A673 (cell line): ENCODE data around the gene BTBD9. TPM values are rescaled to one million over a fixed set of nuclear protein-coding genes. Genes with fewer than 3 reads are reported as not detected.

Source experiments
- BruUV-seq: library from RNA; stranded (reverse); fragments of 400-500 nt; replicated peaks from 2 replicates; lab custom pipeline; 2021; lab: Mats Ljungman, UMichigan
- CTCF ChIA-PET: fragments of 300-600 bp; sonication (Branson Sonifier 250); formaldehyde crosslinking; loops from one replicate; lab custom pipeline; 2022; ENCODE audit warnings: antibody characterized with exemption; lab: Charles Lee
- POLR2A ChIA-PET: fragments of 300-600 bp; sonication (Branson Sonifier 250); formaldehyde crosslinking; loops from one replicate; lab custom pipeline; 2022; ENCODE audit warnings: antibody characterized with exemption; ENCODE audit not compliant: low non-redundant PET; lab: Charles Lee
- DNase-seq: peaks from one replicate; pipeline ENCODE4 v3.0.0-alpha.2; 2015; ENCODE audit warnings: low spot score
- H3K27ac ChIP-seq: fragments of 200-600 bp; sonication (generic); 2 replicates; pipeline ENCODE4 v1.5.1; 2016; ENCODE audit warnings: mixed run types, low read depth, mild to moderate bottlenecking, mixed read lengths, antibody characterized with exemption, low read length; ENCODE audit not compliant: poor library complexity, severe bottlenecking
- H3K27me3 ChIP-seq: fragments of 200-600 bp; sonication (generic); replicated peaks from 2 replicates; pipeline ENCODE4 v1.6.1; 2017; ENCODE audit warnings: mixed run types, low read depth, mild to moderate bottlenecking, mixed read lengths, antibody characterized with exemption, low read length; ENCODE audit not compliant: insufficient read depth, poor library complexity
- H3K36me3 ChIP-seq: fragments of 200-600 bp; sonication (generic); 2 replicates; pipeline ENCODE4 v1.6.1; 2016; ENCODE audit warnings: mixed run types, mild to moderate bottlenecking, mixed read lengths, antibody characterized with exemption, low read length; ENCODE audit not compliant: insufficient read depth, poor library complexity, severe bottlenecking
- H3K4me1 ChIP-seq: fragments of 200-600 bp; sonication (generic); 2 replicates; pipeline ENCODE4 v1.6.1; 2017; ENCODE audit warnings: mixed run types, mild to moderate bottlenecking, mixed read lengths, antibody characterized with exemption, low read length; ENCODE audit not compliant: insufficient read depth, poor library complexity, severe bottlenecking
- H3K4me3 ChIP-seq: fragments of 200-600 bp; sonication (generic); 2 replicates; pipeline ENCODE4 v1.5.1; 2016; ENCODE audit warnings: low read depth, mixed run types, mild to moderate bottlenecking, mixed read lengths, low read length; ENCODE audit not compliant: poor library complexity, severe bottlenecking
- H3K9me3 ChIP-seq: fragments of 200-600 bp; sonication (generic); 2 replicates; pipeline ENCODE4 v1.6.1; 2016; ENCODE audit warnings: mixed run types, low read depth, mild to moderate bottlenecking, mixed read lengths, antibody characterized with exemption, low read length; ENCODE audit not compliant: poor library complexity, severe bottlenecking
- EZH2 ChIP-seq: fragments of 200-600 bp; sonication (generic); IDR thresholded peaks from 2 replicates; pipeline ENCODE4 v1.6.1; 2017; ENCODE audit warnings: borderline replicate concordance, low read depth, mild to moderate bottlenecking, mixed read lengths, antibody characterized with exemption, low read length; ENCODE audit not compliant: poor library complexity, severe bottlenecking
- intact Hi-C: fragments of 100-400 bp; cut with micrococcal nuclease; formaldehyde crosslinking; loops from one replicate; pipeline ENCODE4 v1.10.0; 2022; ENCODE audit not compliant: unreplicated experiment
- total RNA-seq: library from RNA; stranded (reverse); gene quantifications from 2 replicates; pipeline ENCODE4 v1.2.3, GENCODE V29; 2021
- TF ChIP-seq, protein P1 (sequence below): fragments of 300-800, 200-600 bp; sonication (generic); conservative IDR thresholded peaks from 2 replicates; pipeline ENCODE4 v1.5.1; 2017; ENCODE audit warnings: low read depth, mild to moderate bottlenecking, antibody characterized with exemption, low read length, moderate library complexity, mixed read lengths

The BTBD9 gene
- total RNA-seq, 1 experiment from 2014 or later, result 8.0 TPM

DNA sequence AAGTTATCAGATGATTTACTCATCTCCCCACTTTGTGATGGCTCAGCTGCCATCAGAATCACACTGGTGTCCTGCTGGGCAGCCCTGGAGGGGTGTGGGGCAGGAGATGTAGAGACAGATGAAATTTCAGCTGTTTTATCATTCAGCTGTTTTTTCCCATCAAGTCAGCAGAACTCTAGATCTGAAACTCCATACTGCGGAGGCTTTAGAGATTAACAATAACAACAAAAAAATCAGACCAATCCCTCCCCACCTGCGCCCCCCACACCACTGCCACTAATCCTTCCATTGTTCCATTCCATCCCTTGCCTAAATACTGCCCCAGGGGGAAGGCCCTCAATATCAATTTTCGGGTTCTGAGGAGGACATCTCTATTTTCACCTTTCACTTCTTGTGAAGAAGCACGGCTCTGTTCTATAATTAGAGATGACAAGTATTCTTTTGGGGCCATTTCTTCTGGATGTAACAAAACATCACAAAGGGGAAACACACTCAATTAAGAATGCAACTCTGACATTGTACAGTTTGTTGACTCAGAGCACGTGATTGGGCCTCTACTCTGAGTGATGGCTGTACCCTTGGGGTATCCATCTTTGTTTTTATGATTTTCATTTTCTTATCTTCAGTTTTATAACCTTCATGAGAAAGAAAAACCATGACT, 423.9 kb downstream of the BTBD9 start:
- intact Hi-C loops, result no loop called here
- DNase-seq, result no peak
- H3K4me3 ChIP-seq, result no peak overlapping the region
- H3K9me3 ChIP-seq, result no peaks in the 10 kb centered on the region
- POLR2A ChIA-PET, result no interaction called here
- peaks cover 20% of the 10 kb centered on the region for H3K4me1 ChIP-seq
- no peaks in the 10 kb centered on the region for H3K27me3 ChIP-seq
- TF ChIP-seq, protein P1, sequence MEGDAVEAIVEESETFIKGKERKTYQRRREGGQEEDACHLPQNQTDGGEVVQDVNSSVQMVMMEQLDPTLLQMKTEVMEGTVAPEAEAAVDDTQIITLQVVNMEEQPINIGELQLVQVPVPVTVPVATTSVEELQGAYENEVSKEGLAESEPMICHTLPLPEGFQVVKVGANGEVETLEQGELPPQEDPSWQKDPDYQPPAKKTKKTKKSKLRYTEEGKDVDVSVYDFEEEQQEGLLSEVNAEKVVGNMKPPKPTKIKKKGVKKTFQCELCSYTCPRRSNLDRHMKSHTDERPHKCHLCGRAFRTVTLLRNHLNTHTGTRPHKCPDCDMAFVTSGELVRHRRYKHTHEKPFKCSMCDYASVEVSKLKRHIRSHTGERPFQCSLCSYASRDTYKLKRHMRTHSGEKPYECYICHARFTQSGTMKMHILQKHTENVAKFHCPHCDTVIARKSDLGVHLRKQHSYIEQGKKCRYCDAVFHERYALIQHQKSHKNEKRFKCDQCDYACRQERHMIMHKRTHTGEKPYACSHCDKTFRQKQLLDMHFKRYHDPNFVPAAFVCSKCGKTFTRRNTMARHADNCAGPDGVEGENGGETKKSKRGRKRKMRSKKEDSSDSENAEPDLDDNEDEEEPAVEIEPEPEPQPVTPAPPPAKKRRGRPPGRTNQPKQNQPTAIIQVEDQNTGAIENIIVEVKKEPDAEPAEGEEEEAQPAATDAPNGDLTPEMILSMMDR, result no peak
- no peak for TF ChIP-seq EZH2
- BruUV-seq, result no TSS peak
- no peaks in the 10 kb centered on the region for H3K36me3 ChIP-seq
- no peak overlapping the region for H3K27ac ChIP-seq
- CTCF ChIA-PET, result no interaction called here

DNA sequence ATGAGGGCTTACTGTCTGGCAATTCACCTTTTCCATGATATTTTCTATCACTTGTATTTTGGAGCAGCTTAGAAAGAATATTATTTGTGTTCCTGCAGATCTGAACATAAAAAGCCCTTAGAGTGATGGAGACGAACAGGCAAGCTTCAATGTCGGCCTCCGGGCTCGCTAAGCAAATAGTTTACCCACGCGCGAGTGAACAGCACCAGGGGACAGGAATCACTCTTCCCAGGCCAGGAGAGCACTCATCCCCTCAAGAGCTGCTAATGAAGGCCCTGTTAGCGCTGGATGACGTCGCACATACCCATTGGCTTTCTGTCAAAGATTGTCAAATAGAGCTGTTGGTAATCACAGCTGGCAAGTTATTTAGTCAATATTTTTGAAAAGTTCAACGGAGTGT, 424.5 kb downstream of the BTBD9 start:
- Histone ChIP-seq H3K9me3 (no peaks in the 10 kb centered on the region), H3K36me3 (no peaks in the 10 kb centered on the region), H3K4me3 (no peak overlapping the region), H3K4me1 (peaks cover 26% of the 10 kb centered on the region), H3K27ac (no peak overlapping the region), H3K27me3 (no peaks in the 10 kb centered on the region)
- TF ChIP-seq, protein P1, result no peak
- no peak for TF ChIP-seq EZH2
- intact Hi-C loops, result no loop called here
- DNase-seq, result no peak
- no TSS peak for BruUV-seq
- ChIA-PET CTCF (interaction anchor here (0.5 kb wide), 1 partner anchor 54 kb away, joined by 3 read pairs; no protein-coding TSS in a partner anchor), POLR2A (no interaction called here)

DNA sequence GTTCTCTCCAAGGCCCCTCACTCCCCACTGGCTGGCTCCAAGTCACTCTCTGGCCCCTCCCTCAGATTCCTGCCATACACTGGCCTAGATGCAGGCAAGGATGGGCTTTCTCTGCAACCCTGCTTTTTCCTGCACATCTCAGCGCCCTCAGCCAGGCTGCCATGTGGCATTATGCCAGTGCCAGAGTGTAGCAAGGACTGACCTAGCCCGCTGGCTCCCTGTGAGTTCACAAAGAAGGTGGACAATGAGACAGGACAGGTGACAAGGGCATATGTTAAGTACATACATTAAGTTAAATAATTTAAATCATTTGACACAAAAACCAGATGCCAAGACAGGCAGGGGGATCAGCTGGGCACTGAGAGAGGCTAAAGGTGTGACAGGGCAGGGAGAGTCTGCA, 425.6 kb downstream of the BTBD9 start:
- no peak overlapping the region for H3K27ac ChIP-seq
- no peaks in the 10 kb centered on the region for H3K27me3 ChIP-seq
- TF ChIP-seq, protein P1, result no peak
- no peak for TF ChIP-seq EZH2
- no peak for DNase-seq
- peaks cover 34% of the 10 kb centered on the region for H3K4me1 ChIP-seq
- H3K36me3 ChIP-seq, result no peaks in the 10 kb centered on the region
- H3K9me3 ChIP-seq, result no peaks in the 10 kb centered on the region
- CTCF ChIA-PET, result no interaction called here
- BruUV-seq, result no TSS peak
- intact Hi-C loops, result no loop called here
- H3K4me3 ChIP-seq, result no peak overlapping the region
- POLR2A ChIA-PET, result no interaction called here
